Stimulated activated CD4-positive, alpha-beta T cell treated with anti-CD3 and anti-CD28 coated beads, Interleukin-1b, Interleukin-23, amount 100 ng/mL, for 1 hour (primary cell): ENCODE results near the gene PPP1CA.

Experiments
- DNase-seq, 2 donors: peaks; one replicate each; pipeline ENCODE4 v3.0.0-alpha.2; 2020; ENCODE audit warnings: low read depth in 2 of 2

PPP1CA gene

DNA sequence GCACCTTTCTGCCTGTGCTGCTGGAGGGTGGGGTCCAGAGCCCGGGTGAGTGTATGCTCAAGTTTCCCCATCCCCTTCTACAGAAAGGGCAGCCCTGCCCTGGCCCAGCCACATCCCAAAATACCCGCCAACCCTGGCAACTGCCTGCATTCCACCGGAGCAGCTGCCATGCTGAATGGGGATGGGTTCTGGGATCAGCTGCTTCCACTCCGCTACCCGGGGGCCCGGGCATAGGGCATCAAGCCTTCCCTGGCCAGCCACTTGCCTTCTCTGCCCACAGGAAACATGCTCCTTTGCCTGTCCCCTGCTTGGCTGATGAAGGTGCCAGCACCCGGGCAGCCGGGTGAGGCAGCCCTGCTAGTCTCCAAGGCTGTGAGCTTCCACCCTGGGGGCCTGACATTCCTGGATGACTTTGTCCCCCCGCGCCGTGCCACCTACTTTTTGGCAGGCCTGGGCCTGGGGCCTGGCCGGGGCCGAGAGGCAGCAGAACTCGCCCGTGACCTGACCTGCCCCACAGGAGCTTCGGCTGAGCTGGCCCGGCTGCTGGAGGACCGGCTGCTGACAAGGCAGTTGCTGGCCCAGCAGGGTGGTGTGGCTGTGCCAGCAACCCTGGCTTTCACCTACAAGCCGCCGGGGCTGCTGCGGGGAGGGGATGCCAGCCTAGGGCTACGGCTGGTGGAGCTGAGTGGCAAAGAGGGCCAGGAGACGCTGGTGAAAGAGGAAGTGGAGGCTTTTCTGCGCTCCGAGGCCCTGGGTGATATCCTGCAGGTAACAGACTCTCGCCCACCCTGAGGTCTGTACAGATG is 17.0 kb upstream of the PPP1CA start:
- DNase-seq, result no peak

DNA sequence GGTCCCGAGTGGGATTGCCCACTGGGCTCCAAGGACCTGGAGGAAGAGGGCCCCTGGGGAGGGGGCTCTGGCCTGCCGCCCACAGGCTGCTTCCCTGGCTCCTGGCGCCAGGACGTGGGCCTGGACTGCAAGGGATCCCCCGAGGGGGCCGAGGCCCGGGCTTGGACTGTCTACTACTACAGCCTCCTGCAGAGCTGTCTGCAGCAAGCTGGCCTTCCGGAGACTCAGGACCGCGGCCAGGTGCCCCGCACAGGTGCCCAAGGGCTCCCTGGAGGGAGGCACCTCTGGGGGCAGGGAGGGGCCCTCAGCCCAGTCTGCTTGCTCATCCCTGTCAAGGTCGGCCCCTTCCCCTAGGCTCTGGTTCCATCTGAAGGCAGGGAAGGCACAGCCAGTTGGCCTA is 15.8 kb upstream of the PPP1CA start:
- DNase-seq, result no peak

DNA sequence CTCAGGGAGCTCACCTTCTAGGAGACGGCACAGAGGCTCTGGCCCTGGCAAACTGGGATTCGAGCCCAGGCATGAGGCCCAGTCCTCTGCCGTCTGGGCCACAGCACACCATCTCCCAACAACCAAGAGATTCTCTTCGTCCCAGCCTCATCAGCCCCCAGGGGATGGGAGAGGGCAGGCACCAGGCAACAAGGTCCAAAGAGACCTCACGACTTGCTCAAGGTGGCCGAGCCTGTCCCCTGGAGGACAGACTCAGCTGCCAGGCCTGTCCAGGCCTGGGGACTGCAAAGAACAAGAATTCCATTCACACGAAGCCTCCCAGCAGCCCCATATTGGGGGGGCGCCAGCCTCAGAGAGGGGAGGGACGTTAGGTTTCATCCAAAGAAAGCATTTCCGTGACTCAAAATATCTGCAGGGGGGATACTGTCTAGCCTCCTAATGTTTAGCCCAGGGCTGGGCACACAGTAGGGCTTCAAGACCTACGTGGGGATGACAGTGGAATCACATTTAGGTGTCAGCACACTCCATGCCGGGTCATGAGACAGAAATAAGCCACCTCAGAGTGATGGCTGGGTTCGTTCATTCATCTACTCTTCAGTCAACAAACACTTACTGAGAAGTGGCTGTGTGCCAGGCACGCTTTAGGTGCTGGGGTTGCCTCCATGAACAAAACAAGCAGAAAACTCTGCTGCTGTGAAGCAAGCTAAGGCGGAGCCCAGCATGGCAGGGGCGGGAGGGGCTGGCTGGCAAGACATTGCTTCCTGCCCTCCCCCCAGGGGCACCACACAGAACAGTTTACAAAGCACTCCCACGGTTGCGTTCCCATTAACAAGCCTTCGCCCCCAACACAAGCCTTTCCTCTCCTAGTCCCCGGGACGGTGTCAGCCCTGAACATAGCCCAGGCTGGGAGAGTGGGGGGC is 15.0 kb upstream of the PPP1CA start:
- DNase-seq, result peak in 1 of 2 donors; percentile 72

DNA sequence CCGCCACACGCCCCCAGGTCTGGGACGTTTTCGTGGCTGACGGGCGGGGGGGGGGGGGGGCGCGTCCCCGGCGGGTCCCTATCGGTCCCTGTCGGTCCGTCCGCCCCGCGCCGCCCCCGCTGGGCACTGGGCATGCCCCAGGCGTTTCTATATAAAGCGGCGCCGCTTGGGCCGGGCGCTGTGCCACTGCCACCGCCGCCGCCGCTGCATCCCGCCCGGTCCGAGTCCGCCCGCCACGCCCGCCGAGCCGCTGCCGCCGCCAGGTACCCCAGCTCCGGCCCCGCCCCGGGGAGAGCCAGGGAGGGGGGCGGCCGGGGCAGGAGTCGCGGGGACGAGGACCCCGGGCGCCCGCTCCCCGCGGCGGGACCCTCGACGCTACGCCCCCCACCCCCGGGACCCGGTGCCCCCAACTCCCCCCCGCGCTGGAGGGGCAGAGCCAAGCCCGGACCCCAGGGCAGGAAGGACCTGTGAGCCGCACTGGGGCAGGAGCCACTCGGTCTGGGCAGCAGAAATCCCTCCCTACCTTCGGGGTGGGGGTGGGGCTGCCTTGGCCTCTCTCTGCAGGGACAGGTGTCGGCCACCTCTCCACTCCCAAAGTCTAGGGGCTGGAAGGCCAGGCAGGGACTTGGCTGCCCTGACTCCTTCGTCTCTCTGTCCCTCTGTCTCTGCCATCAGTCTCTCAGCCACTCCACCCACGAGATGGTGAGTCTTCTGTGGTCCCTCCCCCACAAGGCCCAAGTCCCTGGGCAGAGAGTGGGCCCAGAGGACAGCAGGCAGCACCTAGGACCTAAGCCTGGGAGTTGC is 14.0 kb upstream of the PPP1CA start, which contains the start of gene CARNS1:
Gene CARNS1, plus strand, starts transcription at position 178 of the 804 bp plus-strand sequence. Its CDS starts 522 bp downstream, at position 700.
- DNase-seq, result no peak

DNA sequence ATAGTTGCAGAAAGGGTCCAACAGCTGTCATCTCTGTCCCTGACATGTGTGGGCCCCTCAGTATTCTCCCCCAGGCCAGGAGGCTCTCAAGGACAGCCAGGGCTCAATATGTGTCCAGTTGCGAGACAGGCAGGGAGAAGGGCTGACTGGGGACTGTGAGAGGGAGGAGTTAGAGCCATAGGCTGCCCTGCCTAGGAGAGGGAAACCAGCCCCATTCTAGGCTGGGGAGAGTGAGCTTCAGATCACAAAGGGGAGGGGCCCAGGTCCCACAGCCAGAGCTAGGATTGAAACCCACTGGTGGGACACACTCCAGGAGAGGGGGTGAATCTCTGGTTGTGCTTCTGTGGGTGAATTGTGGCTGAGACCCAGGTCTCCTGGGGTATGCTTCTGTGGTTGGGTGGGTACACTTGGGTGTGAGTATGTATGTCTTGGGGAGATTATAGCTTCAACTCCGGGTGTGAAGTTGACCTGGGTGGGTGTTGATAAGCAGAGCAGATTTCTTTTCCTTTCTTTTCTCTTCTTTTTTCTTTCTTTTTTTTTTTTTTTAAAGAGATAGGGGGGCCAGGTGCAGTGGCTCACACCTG is 11.7 kb upstream of the PPP1CA start:
- no peak for DNase-seq

DNA sequence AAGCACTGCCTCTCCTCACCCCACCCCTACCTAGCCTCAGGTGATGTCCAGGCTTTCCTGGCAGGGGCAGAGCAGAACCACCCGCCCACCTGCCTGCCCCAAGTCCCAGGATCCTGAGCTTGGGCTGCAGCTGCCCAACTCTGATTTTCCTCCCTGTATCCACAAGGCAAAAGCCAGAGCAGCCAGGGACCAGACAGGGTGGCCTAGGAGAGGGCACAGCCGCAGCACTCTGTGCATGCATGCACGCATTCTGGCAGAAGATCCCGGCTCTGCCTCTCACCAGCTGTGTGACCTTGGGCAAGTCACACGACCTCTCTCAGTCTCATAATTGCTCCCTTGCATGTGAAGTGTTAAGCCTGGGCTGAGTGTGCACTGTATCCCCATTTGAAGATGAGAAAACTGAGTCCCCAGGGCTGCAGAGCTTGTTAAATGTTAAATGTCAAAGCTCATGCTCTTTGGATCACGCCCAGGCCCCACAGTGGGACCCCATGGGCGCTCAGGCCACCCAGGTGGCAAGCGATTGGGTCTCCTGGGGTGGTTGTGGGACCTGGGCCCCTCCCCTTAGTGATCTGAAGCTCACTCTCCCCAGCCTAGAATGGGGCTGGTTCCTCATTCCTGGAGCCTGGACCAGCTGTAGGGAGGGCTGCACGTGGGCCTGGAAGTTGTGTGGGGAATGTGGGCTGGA is 11.0 kb upstream of the PPP1CA start:
- no peak for DNase-seq

DNA sequence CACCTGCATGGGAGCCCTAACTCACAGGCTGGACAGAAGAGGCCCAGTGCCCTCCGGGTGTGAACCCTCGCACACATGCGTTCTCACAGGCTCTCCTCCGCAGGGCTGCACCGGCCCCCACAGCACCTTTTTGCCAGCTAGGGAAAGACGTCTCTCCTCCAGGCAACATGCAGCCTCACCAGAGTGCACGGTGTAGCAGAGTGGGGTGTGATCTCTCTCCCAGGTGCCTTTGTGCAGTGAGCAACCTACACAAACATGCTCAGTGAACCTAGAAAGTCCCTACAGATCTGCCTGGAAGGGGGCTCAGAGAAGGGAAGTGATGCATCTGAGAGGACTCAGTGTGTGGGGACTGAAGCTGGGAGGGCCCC is 10.1 kb upstream of the PPP1CA start:
- DNase-seq, result no peak

DNA sequence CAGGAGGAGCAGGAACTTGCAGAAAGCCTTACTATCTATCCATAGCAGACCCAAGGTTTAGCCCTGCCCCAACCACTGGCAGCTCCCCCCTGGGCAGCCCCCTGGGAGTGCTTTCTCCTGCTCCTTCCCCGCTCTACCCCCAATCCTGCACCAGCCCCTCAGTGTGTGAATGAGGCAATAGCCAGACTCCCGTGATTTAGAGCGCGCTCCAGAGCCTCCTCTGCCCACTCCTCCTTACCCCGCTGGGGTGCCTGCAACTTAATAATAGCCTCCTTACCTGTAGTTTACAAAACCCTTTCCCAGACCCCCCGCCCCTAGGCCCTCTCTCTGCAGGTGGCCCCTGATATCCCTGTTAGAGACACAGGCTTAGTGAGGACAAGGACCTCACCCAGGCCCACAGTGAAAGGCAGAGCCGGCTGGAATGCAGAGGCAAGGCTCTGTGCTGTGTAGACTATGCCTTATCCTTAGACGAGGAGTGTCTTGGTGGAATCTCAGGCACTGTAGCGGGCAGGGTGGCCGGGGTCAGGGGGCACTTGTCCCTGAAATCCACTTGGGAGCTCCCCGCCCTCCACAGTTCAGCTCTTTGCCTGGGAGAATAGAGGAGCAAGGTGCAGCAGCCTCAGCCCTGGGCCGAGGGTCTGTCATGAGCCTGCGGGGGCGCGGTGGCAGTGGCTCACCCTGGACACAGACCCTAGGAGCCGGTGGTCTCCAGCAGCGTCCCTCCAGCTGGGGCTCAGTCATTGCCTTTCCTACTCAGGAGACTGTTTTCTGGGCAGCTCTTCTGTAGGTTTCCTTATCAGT is 9.5 kb upstream of the PPP1CA start:
- DNase-seq, result no peak

DNA sequence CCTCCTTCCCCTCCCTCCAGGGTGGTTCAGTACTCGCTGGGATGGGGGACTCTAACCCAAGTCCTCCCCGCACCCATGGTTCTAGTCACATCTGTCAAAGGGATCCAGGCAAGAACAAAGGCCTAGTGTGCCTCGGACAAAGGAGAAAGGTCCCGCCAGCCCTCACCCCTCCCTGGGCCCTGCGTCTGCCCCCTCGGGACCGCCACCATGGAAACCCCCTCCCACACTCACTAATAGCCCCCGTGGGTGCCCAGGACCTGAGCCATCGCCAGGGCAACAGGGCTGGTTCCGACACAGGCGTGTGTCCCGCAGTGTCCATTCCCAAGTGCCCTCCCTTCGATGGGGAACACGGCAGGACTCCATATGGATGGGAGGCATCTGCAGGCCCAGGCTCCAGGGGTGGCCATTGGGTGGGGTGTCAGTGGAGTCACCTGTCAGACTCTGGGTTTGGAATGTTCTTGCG is 8.7 kb upstream of the PPP1CA start:
- DNase-seq, result no peak

DNA sequence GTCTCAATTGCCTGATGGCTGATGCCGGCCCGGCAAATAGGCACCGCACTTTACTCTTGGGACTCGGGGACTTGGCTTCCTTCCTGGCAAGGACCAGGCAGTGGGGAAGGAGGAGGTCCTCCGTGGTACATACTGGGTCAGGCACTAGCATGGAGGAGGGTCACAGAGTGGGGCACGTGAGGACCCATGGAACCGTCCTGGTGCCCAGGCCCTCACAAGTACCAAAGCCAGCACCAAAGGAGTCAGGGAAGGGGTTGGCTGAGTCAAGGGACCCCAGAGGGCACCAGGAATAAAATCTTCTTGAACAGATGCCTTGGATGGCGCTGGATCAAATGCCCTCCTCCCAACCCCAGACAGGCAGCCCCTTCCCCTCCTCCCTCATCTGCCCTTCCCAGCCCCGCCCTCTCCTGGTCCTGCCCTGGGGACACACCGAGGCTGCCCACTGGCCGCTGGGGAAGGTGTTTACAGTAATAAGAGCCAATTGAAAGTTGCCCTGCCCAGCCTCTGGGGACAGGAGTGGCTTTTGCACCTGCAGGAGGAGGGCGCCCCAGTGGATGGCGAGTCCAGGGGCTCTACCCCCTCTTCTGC is 8.2 kb upstream of the PPP1CA start:
- DNase-seq, result no peak

DNA sequence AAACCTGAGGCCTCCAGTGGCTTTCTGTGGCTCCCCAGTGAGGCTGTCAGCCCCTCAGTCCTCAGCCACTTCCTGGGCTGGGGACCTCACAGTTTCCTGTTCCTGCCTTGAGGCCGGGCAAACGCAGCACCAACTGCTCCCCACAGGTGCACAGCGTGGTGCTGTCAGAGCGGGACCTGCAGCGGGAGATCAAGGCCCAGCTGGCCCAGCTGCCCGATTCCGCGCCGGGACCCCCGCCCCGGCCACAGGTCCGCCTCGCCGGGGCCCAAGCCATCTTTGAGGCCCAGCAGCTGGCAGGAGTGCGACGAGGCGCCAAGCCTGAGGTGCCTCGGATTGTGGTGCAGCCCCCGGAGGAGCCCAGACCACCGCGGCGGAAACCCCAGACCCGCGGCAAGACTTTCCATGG is 7.6 kb upstream of the PPP1CA start:
- no peak for DNase-seq

DNA sequence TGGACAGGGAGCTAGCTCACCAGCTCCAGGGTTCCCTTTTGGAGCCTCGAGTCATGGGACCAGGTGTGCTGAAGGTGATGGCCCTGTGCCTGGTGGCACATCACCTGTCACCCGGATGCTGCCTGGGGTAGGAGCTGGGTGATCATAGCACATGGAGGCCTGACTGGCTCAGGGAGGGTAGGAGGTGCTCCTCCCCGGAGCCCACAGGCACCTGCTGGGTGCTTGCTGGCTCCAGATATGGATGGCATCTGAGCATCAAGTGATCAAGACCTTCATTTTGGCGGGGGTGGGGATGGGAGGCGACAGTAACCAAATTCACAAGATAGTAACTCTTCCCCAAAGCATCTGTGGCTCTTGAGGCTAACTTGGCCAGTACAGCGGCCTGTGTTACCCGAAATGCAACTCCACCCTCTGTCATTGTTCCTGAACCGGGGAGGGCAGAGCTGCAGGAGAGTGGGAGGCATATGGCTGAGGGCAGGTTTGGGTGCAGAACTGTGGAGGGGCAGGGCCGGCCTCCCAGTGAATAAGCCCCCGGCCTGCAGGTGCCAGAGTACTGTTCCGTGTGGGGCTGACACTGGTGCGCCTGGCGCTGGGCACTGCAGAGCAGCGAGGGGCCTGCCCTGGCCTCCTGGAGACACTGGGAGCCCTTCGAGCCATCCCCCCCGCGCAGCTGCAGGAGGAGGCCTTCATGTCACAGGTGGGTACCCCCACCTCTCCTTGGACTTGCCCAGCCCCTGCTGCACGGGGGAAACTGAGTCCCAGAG is 7.0 kb upstream of the PPP1CA start:
- no peak for DNase-seq

DNA sequence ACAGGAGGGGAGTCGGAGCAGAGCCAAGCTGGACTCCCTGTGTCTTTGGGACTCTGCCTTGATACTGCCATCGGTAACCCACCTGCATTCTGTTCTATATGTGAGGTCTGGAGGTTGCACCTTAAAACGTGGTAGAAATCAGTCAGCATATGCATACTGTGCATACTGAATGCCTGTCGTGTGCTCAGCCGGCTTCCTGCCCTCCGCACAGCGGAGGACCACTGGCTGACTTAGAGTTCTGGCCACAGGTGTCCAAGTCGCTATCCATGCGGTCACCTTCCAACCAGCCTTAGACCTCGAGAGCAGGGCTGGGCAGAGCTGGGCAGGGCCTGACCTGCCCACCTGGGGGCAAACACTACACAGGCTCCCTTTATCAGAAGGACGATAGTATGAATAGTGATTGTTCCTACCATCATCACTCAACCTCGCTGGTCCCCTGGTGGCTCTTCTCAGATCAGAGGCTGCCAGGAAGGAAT is 6.1 kb upstream of the PPP1CA start:
- DNase-seq, result no peak

DNA sequence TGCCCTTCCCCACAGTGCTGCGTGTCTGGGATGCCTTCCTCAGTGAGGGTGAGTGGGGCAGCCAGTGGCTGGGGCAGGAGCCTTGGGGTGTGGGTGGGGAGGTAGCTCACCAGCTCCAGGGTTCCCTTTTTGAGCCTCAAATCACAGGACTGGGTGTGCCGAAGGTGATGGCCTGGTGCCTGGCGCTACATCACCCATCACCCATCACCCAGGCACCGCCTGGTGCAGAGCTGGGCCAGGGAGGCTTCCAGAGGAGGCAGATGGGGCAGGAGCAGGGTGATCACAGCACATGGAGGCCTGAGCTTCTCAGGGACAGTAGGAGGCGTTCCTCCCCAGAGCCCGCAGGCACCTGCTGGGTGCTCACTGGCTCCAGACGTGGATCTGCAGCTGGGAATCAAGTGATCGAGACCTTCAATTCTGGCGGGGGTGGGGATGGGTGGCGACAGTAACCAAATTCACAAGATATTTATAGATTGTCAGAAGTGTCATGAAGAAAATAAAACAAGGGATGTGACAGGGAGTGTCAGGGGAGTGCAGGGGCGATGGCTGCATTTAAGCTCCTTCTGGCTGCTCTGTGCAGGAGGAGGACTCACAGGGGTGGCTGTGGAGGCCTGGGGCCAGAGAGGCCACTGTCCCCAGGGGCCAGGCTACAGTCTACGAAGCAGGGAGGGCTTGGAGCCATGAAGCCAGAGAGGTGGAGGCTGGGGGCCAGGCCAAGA is 5.5 kb upstream of the PPP1CA start:
- DNase-seq, result no peak

DNA sequence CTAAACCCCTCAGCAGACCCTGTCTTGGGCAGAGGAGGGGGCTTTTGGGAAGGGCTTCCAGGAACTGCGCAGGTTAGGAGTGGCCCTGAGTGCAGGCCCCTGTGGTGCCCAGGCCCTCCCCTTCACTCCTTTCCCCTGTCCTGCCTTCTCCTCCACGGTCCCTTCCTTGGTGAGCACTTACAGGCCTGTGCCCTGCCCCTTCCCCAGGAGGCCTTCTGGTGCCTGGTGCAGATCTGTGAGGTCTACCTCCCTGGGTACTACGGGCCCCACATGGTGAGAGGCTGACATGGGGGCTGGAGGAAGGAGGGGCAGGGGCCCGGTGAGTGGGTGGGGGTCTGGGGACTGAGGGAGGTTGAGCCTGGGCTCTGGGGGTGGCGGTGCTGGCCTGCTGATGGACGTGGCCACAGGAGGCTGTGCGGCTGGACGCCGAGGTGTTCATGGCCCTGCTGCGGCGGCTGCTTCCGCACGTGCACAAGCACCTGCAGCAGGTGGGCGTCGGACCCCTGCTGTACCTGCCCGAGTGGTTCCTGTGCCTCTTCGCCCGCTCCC is 4.8 kb upstream of the PPP1CA start:
- DNase-seq, result no peak

DNA sequence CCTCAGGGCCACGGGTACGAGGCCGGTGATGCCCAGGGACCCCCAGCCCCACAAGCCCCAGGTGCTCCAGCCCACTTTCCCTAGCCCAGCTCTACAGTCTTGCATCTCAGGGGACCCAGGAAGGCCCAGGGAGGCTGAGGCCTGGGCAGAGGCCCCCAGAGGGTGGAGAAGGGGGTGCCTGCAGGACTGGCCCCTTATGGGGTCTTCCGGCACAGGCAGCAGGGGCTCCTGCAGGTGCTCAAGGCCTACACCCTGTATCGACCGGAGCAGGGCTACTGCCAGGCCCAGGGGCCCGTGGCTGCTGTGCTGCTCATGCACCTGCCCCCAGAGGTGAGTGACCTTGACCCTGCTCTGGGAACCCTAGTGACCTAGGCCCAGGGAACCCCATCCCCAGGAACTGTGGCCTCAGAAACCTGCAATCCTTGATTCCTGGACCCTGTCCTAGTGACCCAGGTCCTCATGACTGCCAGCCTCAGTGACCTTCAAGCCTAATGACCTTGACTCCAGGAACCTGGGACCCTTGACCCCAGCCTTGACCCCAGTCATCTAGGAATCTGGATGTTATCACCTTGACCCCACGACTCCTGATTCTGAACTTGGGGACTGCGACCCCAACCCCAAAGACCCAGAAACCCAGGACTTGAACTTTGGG is 4.2 kb upstream of the PPP1CA start:
- no peak for DNase-seq

DNA sequence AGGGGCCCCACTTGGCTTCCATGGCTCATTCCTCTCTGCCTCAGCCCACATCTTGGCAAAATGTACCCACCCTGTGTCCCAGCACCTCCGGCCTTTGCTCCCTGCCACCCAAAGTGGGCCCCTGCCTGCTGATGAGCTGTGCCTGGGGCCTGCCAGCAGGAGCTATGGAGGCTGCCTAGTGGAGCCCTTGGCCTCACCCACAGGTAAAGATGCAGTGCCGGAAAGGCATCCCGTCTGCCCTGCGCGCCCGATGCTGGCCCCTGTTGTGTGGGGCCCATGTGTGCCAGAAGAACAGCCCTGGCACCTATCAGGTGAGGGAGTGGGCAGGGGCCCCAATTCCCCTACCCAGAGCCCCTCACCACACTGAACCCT is 3.5 kb upstream of the PPP1CA start:
- no peak for DNase-seq
